ENCODE data around the gene ZNF595. TPM values are rescaled to one million over a fixed set of nuclear protein-coding genes. Genes with fewer than 3 reads are reported as not detected.
"Not testable (repeated sequence)": the region's sequence is repeated elsewhere in the genome, so short reads cannot be mapped to it uniquely, and the experiment has no call there.

ZNF595 gene
- polyA plus RNA-seq, 1 donor (not counting 4 experiments of a cell fraction or from before 2014, with no cell fraction given): 6.6 TPM

DNA sequence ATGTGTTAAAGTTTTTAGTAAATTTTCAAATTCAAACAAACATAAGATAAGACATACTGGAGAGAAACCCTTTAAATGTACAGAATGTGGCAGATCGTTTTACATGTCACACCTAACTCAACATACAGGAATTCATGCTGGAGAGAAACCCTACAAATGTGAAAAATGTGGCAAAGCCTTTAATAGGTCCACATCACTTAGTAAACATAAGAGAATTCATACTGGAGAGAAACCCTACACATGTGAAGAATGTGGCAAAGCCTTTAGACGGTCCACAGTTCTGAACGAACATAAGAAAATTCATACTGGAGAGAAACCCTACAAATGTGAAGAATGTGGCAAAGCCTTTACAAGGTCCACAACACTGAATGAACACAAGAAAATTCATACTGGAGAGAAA lies 32.8 kb downstream of the ZNF595 start:
- H4K20me1 ChIP-seq (ENCODE audit: control insufficient read depth, extremely low read depth, insufficient read depth, low read length): no peaks in the 10 kb centered on the region
- H3K27me3 ChIP-seq (ENCODE audit: control insufficient read depth, extremely low read depth, insufficient read depth, low read length): no peaks in the 10 kb centered on the region
- FAIRE-seq (no peak), DNase-seq (ENCODE audit: low read depth, low spot score) (no peak)
- peaks cover 30% of the 10 kb centered on the region for H3K9me3 ChIP-seq (ENCODE audit: control insufficient read depth, low read depth, low read length)
- no peak overlapping the region for H3K4me3 ChIP-seq (ENCODE audit: control insufficient read depth in 2 of 3, extremely low read depth in 1 of 3, insufficient read depth in 2 of 3, low read depth in 1 of 3, low read length in 3 of 3)
- H3K4me2 ChIP-seq (ENCODE audit: control insufficient read depth, extremely low read depth, insufficient read depth, low read depth, low read length): no peak overlapping the region
- dilution Hi-C loops (cut with MboI; ENCODE audit: extremely low pct_ligation_motif_present, low sequenced_read_pairs): no loop called here
- H3K4me1 ChIP-seq (ENCODE audit: control insufficient read depth, extremely low read depth, insufficient read depth, low read length): no peaks in the 10 kb centered on the region
- no peaks in the 10 kb centered on the region for H3K9me1 ChIP-seq (ENCODE audit: control insufficient read depth, extremely low read depth, insufficient read depth, low read length)
- H2AFZ ChIP-seq (ENCODE audit: control insufficient read depth, low read length): no peak overlapping the region
- no peak overlapping the region for H3K9ac ChIP-seq (ENCODE audit: control insufficient read depth, extremely low read depth, insufficient read depth, low read length)
- H3K27ac ChIP-seq (ENCODE audit: control insufficient read depth, insufficient read depth, low read length): no peak overlapping the region
- peaks cover 0 to 12% of the 10 kb centered on the region in 2 experiments for H3K36me3 ChIP-seq (ENCODE audit: control insufficient read depth in 2 of 2, extremely low read depth in 1 of 2, insufficient read depth in 2 of 2, low read length in 2 of 2)
- no peaks in the 10 kb centered on the region for H3K79me2 ChIP-seq (ENCODE audit: control insufficient read depth, insufficient read depth, low read length)
- TF ChIP-seq EZH2 (IDR thresholded peaks at IDR 0.05; ENCODE audit: low read length) (no peak), CTCF (optimal IDR thresholded peaks at IDR 0.05 in 1 of 3, IDR thresholded peaks at IDR 0.05 in 1 of 3, conservative IDR thresholded peaks at IDR 0.05 in 1 of 3; ENCODE audit: extremely low read depth in 1 of 3, insufficient read depth in 2 of 3, low read length in 3 of 3) (no peak)

DNA sequence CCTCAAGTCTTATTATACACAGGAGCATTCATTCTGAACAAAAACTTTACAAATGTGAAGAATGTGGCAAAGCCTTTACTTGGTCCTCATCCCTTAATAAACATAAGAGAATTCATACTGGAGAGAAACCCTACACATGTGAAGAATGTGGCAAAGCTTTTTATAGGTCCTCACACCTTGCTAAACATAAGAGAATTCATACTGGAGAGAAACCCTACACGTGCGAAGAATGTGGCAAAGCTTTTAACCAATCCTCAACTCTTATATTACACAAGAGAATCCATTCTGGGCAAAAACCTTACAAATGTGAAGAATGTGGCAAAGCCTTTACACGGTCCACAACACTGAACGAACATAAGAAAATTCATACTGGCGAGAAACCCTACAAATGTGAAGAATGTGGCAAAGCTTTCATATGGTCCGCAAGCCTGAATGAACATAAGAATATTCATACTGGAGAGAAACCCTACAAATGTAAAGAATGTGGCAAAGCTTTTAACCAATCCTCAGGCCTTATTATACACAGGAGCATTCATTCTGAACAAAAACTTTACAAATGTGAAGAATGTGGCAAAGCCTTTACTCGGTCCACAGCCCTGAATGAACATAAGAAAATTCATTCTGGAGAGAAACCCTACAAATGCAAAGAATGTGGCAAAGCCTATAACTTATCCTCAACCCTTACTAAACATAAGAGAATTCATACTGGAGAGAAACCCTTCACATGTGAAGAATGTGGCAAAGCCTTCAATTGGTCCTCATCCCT lies 33.6 kb downstream of the ZNF595 start:
- H3K4me3 ChIP-seq (ENCODE audit: control insufficient read depth in 2 of 3, extremely low read depth in 1 of 3, insufficient read depth in 2 of 3, low read depth in 1 of 3, low read length in 3 of 3); H3K27ac ChIP-seq (ENCODE audit: control insufficient read depth, insufficient read depth, low read length); H3K9ac ChIP-seq (ENCODE audit: control insufficient read depth, extremely low read depth, insufficient read depth, low read length); H3K79me2 ChIP-seq (ENCODE audit: control insufficient read depth, insufficient read depth, low read length); H2AFZ ChIP-seq (ENCODE audit: control insufficient read depth, low read length); DNase-seq (ENCODE audit: low read depth, low spot score); H3K9me1 ChIP-seq (ENCODE audit: control insufficient read depth, extremely low read depth, insufficient read depth, low read length); H4K20me1 ChIP-seq (ENCODE audit: control insufficient read depth, extremely low read depth, insufficient read depth, low read length); FAIRE-seq; dilution Hi-C loops (cut with MboI; ENCODE audit: extremely low pct_ligation_motif_present, low sequenced_read_pairs); H3K4me1 ChIP-seq (ENCODE audit: control insufficient read depth, extremely low read depth, insufficient read depth, low read length); H3K4me2 ChIP-seq (ENCODE audit: control insufficient read depth, extremely low read depth, insufficient read depth, low read depth, low read length); H3K27me3 ChIP-seq (ENCODE audit: control insufficient read depth, extremely low read depth, insufficient read depth, low read length): not testable (repeated sequence)
- H3K36me3 ChIP-seq (ENCODE audit: control insufficient read depth in 2 of 2, extremely low read depth in 1 of 2, insufficient read depth in 2 of 2, low read length in 2 of 2): peaks cover 0 to 12% of the 10 kb centered on the region in 2 experiments
- H3K9me3 ChIP-seq (ENCODE audit: control insufficient read depth, low read depth, low read length): peaks cover 30% of the 10 kb centered on the region

DNA sequence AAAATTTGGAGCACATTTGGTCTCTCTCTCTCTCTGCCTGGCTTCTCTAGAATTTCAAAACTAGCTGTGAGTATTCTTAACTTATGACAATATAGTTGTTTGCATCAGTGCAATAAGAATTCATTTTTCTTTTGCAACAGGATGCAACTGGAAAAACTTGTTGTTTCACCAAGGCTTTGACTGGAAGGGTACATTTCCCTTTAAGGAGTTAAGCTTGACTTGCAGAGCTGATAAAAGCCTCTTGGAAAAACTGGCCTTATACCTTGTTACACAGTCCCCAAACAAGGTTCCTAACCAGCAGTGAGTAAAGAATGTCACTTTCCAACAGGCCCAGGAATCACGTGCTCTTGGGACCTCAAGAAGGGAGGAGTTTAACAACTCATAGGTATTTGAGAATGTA lies 45.3 kb downstream of the ZNF595 start:
- dilution Hi-C loops (cut with MboI; ENCODE audit: extremely low pct_ligation_motif_present, low sequenced_read_pairs): no loop called here
- no peak overlapping the region for H3K4me2 ChIP-seq (ENCODE audit: control insufficient read depth, extremely low read depth, insufficient read depth, low read depth, low read length)
- H3K9ac ChIP-seq (ENCODE audit: control insufficient read depth, extremely low read depth, insufficient read depth, low read length): no peak overlapping the region
- FAIRE-seq (no peak), DNase-seq (ENCODE audit: low read depth, low spot score) (no peak)
- H3K36me3 ChIP-seq (ENCODE audit: control insufficient read depth in 2 of 2, extremely low read depth in 1 of 2, insufficient read depth in 2 of 2, low read length in 2 of 2): no peaks in the 10 kb centered on the region
- no peaks in the 10 kb centered on the region for H3K4me1 ChIP-seq (ENCODE audit: control insufficient read depth, extremely low read depth, insufficient read depth, low read length)
- H3K79me2 ChIP-seq (ENCODE audit: control insufficient read depth, insufficient read depth, low read length): no peaks in the 10 kb centered on the region
- H2AFZ ChIP-seq (ENCODE audit: control insufficient read depth, low read length): no peak overlapping the region
- H3K9me1 ChIP-seq (ENCODE audit: control insufficient read depth, extremely low read depth, insufficient read depth, low read length): no peaks in the 10 kb centered on the region
- no peaks in the 10 kb centered on the region for H4K20me1 ChIP-seq (ENCODE audit: control insufficient read depth, extremely low read depth, insufficient read depth, low read length)
- H3K27ac ChIP-seq (ENCODE audit: control insufficient read depth, insufficient read depth, low read length): no peak overlapping the region
- H3K9me3 ChIP-seq (ENCODE audit: control insufficient read depth, low read depth, low read length): peaks cover 7% of the 10 kb centered on the region
- H3K27me3 ChIP-seq (ENCODE audit: control insufficient read depth, extremely low read depth, insufficient read depth, low read length): no peaks in the 10 kb centered on the region
- no peak overlapping the region for H3K4me3 ChIP-seq (ENCODE audit: control insufficient read depth in 2 of 3, extremely low read depth in 1 of 3, insufficient read depth in 2 of 3, low read depth in 1 of 3, low read length in 3 of 3)
- no peak for TF ChIP-seq CTCF (optimal IDR thresholded peaks at IDR 0.05 in 1 of 3, IDR thresholded peaks at IDR 0.05 in 1 of 3, conservative IDR thresholded peaks at IDR 0.05 in 1 of 3; ENCODE audit: extremely low read depth in 1 of 3, insufficient read depth in 2 of 3, low read length in 3 of 3)
- TF ChIP-seq EZH2 (IDR thresholded peaks at IDR 0.05; ENCODE audit: low read length): no peak
